ENCODE results near the gene PLXND1.

- TF ChIP-seq EZH2 (IDR thresholded peaks at IDR 0.05) (no peak), CTCF (IDR thresholded peaks at IDR 0.05) (no peak)
These were observed 48.8 kb upstream of the PLXND1 start for GRCh38 chr3:129655291-129655700.

All from neural progenitor cell (in vitro differentiated cells).